Loucy (cell line): Measurements from ENCODE around the gene CDK8.

Experiments
- H2AFZ ChIP-seq: fragments of 200-600 bp; sonication (generic); 2 replicates; pipeline ENCODE4 v1.6.0; 2016; ENCODE audit warnings: antibody characterized with exemption, mild to moderate bottlenecking, low read length, moderate library complexity
- H3F3A ChIP-seq: fragments of 200-600 bp; 2 replicates; pipeline ENCODE4 v1.6.0; 2016; ENCODE audit warnings: antibody characterized with exemption, low read depth, mild to moderate bottlenecking
- H3K27me3 ChIP-seq: fragments of 200-600 bp; sonication (generic); 2 replicates; pipeline ENCODE4 v1.6.1; 2014; ENCODE audit warnings: low read length, mild to moderate bottlenecking; ENCODE audit not compliant: insufficient read depth, poor library complexity, severe bottlenecking
- H3K36me3 ChIP-seq: fragments of 200-600 bp; sonication (generic); 2 replicates; pipeline ENCODE4 v1.6.1; 2016; ENCODE audit warnings: low read length; ENCODE audit not compliant: insufficient read depth
- H3K4me1 ChIP-seq: fragments of 200-600 bp; sonication (generic); 2 replicates; pipeline ENCODE4 v1.5.1; 2014; ENCODE audit warnings: low read length, mild to moderate bottlenecking; ENCODE audit not compliant: insufficient read depth, poor library complexity, severe bottlenecking
- H3K4me2 ChIP-seq: fragments of 200-600 bp; sonication (generic); 2 replicates; pipeline ENCODE4 v1.6.0; 2014; ENCODE audit warnings: antibody characterized with exemption, low read length, low read depth, mild to moderate bottlenecking; ENCODE audit not compliant: poor library complexity, severe bottlenecking
- H3K4me3 ChIP-seq: fragments of 200-600 bp; sonication (generic); 2 replicates; pipeline ENCODE4 v1.5.1; 2014; ENCODE audit warnings: low read length, mild to moderate bottlenecking, mixed read lengths; ENCODE audit not compliant: poor library complexity, severe bottlenecking
- H3K79me2 ChIP-seq: fragments of 200-600 bp; sonication (generic); 2 replicates; pipeline ENCODE4 v1.6.1; 2014; ENCODE audit warnings: low read length; ENCODE audit not compliant: insufficient read depth
- H3K9ac ChIP-seq: fragments of 200-600 bp; sonication (generic); 2 replicates; pipeline ENCODE4 v1.6.0; 2014; ENCODE audit warnings: mild to moderate bottlenecking, low read depth, low read length, moderate library complexity; ENCODE audit not compliant: poor library complexity, severe bottlenecking
- H3K9me2 ChIP-seq: fragments of 200-600 bp; sonication (generic); replicated peaks from 2 replicates; pipeline ENCODE4 v1.6.1; 2016; ENCODE audit warnings: low read depth, low read length, mixed read lengths
- H3K9me3 ChIP-seq: fragments of 200-600 bp; sonication (generic); 2 replicates; pipeline ENCODE4 v1.6.1; 2014; ENCODE audit warnings: mild to moderate bottlenecking, antibody characterized with exemption, low read length, low read depth; ENCODE audit not compliant: insufficient read depth
- H4K20me1 ChIP-seq: fragments of 200-600 bp; sonication (generic); 2 replicates; pipeline ENCODE4 v1.6.0; 2014; ENCODE audit warnings: antibody characterized with exemption, low read length, mild to moderate bottlenecking; ENCODE audit not compliant: insufficient read depth, poor library complexity, severe bottlenecking
- CTCF ChIP-seq: fragments of 200-600 bp; sonication (generic); conservative IDR thresholded peaks from 2 replicates; pipeline ENCODE4 v1.5.1; 2014; ENCODE audit warnings: mild to moderate bottlenecking, antibody characterized with exemption, low read length
- EZH2phosphoT487 ChIP-seq: fragments of 200-600 bp; IDR thresholded peaks from 2 replicates; pipeline ENCODE4 v1.6.1; 2018; ENCODE audit warnings: antibody characterized with exemption, mild to moderate bottlenecking, moderate library complexity, borderline replicate concordance

The CDK8 gene

GRCh38 chr13:26442541-26442940, 188.6 kb downstream of the CDK8 start:
- no peak overlapping the region for H3K9ac ChIP-seq
- no peaks in the 10 kb centered on the region for H3F3A ChIP-seq
- H3K9me3 ChIP-seq, result peaks cover 8% of the 10 kb centered on the region; the same call in 1 of the 2 replicates
- H3K79me2 ChIP-seq, result no peaks in the 10 kb centered on the region
- H3K36me3 ChIP-seq, result no peaks in the 10 kb centered on the region
- H3K9me2 ChIP-seq, result no peaks in the 10 kb centered on the region
- TF ChIP-seq EZH2phosphoT487, result no peak
- no peak for TF ChIP-seq CTCF
- H2AFZ ChIP-seq, result no peak overlapping the region
- no peak overlapping the region for H3K4me2 ChIP-seq
- no peaks in the 10 kb centered on the region for H4K20me1 ChIP-seq
- H3K4me1 ChIP-seq, result no peaks in the 10 kb centered on the region
- no peaks in the 10 kb centered on the region for H3K27me3 ChIP-seq
- no peak overlapping the region for H3K4me3 ChIP-seq

- no peaks in the 10 kb centered on the region for H3K79me2 ChIP-seq
- H3K9me2 ChIP-seq, result no peaks in the 10 kb centered on the region
- H3K9me3 ChIP-seq, result no peaks in the 10 kb centered on the region
- no peak overlapping the region for H3K4me2 ChIP-seq
- H3K4me1 ChIP-seq, result no peaks in the 10 kb centered on the region
- no peaks in the 10 kb centered on the region for H4K20me1 ChIP-seq
- H2AFZ ChIP-seq, result no peak overlapping the region
- no peaks in the 10 kb centered on the region for H3K27me3 ChIP-seq
- no peak overlapping the region for H3K4me3 ChIP-seq
- H3F3A ChIP-seq, result no peaks in the 10 kb centered on the region
- no peak for TF ChIP-seq EZH2phosphoT487
- TF ChIP-seq CTCF, result 0 out of 2 replicates have a peak, but pooled peaks have one; percentile 22
- H3K36me3 ChIP-seq, result no peaks in the 10 kb centered on the region
- H3K9ac ChIP-seq, result no peak overlapping the region
Observed at GRCh38 chr13:26445092-26445491, 191.2 kb downstream of the CDK8 start.

- Histone ChIP-seq H2AFZ (no peak overlapping the region), H3F3A (no peaks in the 10 kb centered on the region), H3K4me3 (no peak overlapping the region), H3K4me2 (no peak overlapping the region), H3K9me2 (no peaks in the 10 kb centered on the region), H3K27me3 (no peaks in the 10 kb centered on the region), H3K9me3 (no peaks in the 10 kb centered on the region), H4K20me1 (no peaks in the 10 kb centered on the region), H3K4me1 (no peaks in the 10 kb centered on the region), H3K79me2 (no peaks in the 10 kb centered on the region), H3K9ac (no peak overlapping the region), H3K36me3 (no peaks in the 10 kb centered on the region)
- TF ChIP-seq EZH2phosphoT487 (no peak), CTCF (no peak)
Observed at GRCh38 chr13:26446751-26447150, 192.8 kb downstream of the CDK8 start.
